Measurements from ENCODE around the gene CHTOP.

Gene CHTOP

GRCh38 chr1:153688736-153689328 lies 55.0 kb downstream of the CHTOP start:
- DNase-seq (ENCODE audit: low spot score): no peak

GRCh38 chr1:153693466-153693865 lies 59.6 kb downstream of the CHTOP start:
- no peak for DNase-seq (ENCODE audit: low spot score)

Data from GM03348 (cell line).